Mucosa of descending colon (tissue), 3 donors: Measurements from ENCODE around the gene CYB561D1. TPM values are rescaled to one million over a fixed set of nuclear protein-coding genes. Genes with fewer than 3 reads are reported as not detected.
A peak's percentile ranks its signal among the peaks of the same experiment; 100 is the strongest.

Source experiments
- ATAC-seq: fragments of 200-7000 bp; cut with Tn5 transposase; one replicate; pipeline ENCODE4 v1.9.1; 2020; ENCODE audit warnings: mild to moderate bottlenecking, moderate library complexity
- DNase-seq, 3 donors: peaks; one replicate each; pipeline ENCODE4 v3.0.0-alpha.2; 2020
- H3K36me3 ChIP-seq: fragments of 200-600 bp; one replicate; pipeline ENCODE4 v1.8.0; 2021; ENCODE audit warnings: low read depth, mild to moderate bottlenecking
- H3K4me1 ChIP-seq: fragments of 200-600 bp; one replicate; pipeline ENCODE4 v1.8.0; 2021; ENCODE audit warnings: low read depth, mild to moderate bottlenecking
- H3K4me3 ChIP-seq: fragments of 200-600 bp; one replicate; pipeline ENCODE4 v1.8.0; 2021; ENCODE audit warnings: mild to moderate bottlenecking
- H3K9me3 ChIP-seq: fragments of 200-600 bp; one replicate; pipeline ENCODE4 v1.8.0; 2021; ENCODE audit warnings: mild to moderate bottlenecking
- CTCF ChIP-seq: fragments of 200-600 bp; IDR thresholded peaks from one replicate; pipeline ENCODE4 v1.8.0; 2022; ENCODE audit warnings: antibody characterized with exemption, mild to moderate bottlenecking
- intact Hi-C, 2 donors: fragments of 100-400 bp; cut with DNase I in 1 of 2; cut with micrococcal nuclease in 1 of 2; formaldehyde crosslinking; loops; one replicate each; pipeline versions ENCODE4 v1.11.0 to v1.11.1; 2022; cut with DNase I, micrococcal nuclease
- total RNA-seq, 3 donors: library from RNA; stranded (reverse); fragmentation: NEBNext Ultra II Directional in 2 of 3; extraction: Animal tissue kit (Norgen Biotek cat#: 25700) in 2 of 3; gene quantifications; one replicate each; pipeline versions ENCODE4 v1.2.1 to v1.2.4, GENCODE V29; 2021 to 2023
- donor health status: DM: no; HTN: no; CAD: no; lungs with moderate emphysema.
- donor health status: DM: no; HTN: no; CAD: no.
- donor health status: DM: no; HTN: yes; CAD: no.

Gene CYB561D1
- total RNA-seq, 3 donors from 2014 or later: 16.0 to 18.7 (median 18.1) TPM

- TF ChIP-seq CTCF: no peak
- Histone ChIP-seq H3K4me3 (no peak overlapping the region), H3K9me3 (no peaks in the 10 kb centered on the region), H3K4me1 (peaks cover 25% of the 10 kb centered on the region), H3K36me3 (no peaks in the 10 kb centered on the region)
- ATAC-seq (no peak), DNase-seq (no peak)
- intact Hi-C loops: no loop called here
These were observed 4.4 kb downstream of the CYB561D1 start for GRCh38 chr1:109498161-109498801.

GRCh38 chr1:109499081-109499480 is 5.2 kb downstream of the CYB561D1 start:
- H3K36me3 ChIP-seq: no peaks in the 10 kb centered on the region
- H3K9me3 ChIP-seq: no peaks in the 10 kb centered on the region
- H3K4me3 ChIP-seq: no peak overlapping the region
- intact Hi-C loops: no loop called here
- DNase-seq (no peak), ATAC-seq (no peak)
- peaks cover 26% of the 10 kb centered on the region for H3K4me1 ChIP-seq
- no peak for TF ChIP-seq CTCF

GRCh38 chr1:109499661-109500536 is 6.0 kb downstream of the CYB561D1 start:
- peak in 2 of 3 donors; percentile 76 to 82 for DNase-seq
- H3K9me3 ChIP-seq: no peaks in the 10 kb centered on the region
- H3K4me3 ChIP-seq: no peak overlapping the region
- no peaks in the 10 kb centered on the region for H3K36me3 ChIP-seq
- H3K4me1 ChIP-seq: peaks cover 26% of the 10 kb centered on the region
- ATAC-seq: peak; percentile 85
- intact Hi-C loops: no loop called here
- TF ChIP-seq CTCF: peak; percentile 13

GRCh38 chr1:109500941-109501381 is 7.1 kb downstream of the CYB561D1 start:
- H3K4me1 ChIP-seq: peaks cover 22% of the 10 kb centered on the region
- intact Hi-C loops: no loop called here
- H3K4me3 ChIP-seq: no peak overlapping the region
- H3K9me3 ChIP-seq: no peaks in the 10 kb centered on the region
- DNase-seq (peak in 1 of 3 donors; percentile 51), ATAC-seq (no peak)
- no peaks in the 10 kb centered on the region for H3K36me3 ChIP-seq
- no peak for TF ChIP-seq CTCF

- Histone ChIP-seq H3K9me3 (no peaks in the 10 kb centered on the region), H3K36me3 (no peaks in the 10 kb centered on the region), H3K4me1 (peaks cover 22% of the 10 kb centered on the region), H3K4me3 (no peak overlapping the region)
- TF ChIP-seq CTCF: no peak
- ATAC-seq (no peak), DNase-seq (no peak)
- intact Hi-C loops: no loop called here
These were observed 7.9 kb downstream of the CYB561D1 start for GRCh38 chr1:109501644-109502363.
